HepG2 (cell line): Measurements from ENCODE around the gene NEK6. TPM values are rescaled to one million over a fixed set of nuclear protein-coding genes. Genes with fewer than 3 reads are reported as not detected.

Source experiments
- BRCA1 ChIP-seq: sonication (generic); formaldehyde crosslinking; IDR thresholded peaks from 2 replicates; pipeline ENCODE4 v1.4.0; 2020; ENCODE audit warnings: missing genetic modification reagents
- HES4 ChIP-seq: sonication (generic); formaldehyde crosslinking; IDR thresholded peaks from 2 replicates; pipeline ENCODE4 v1.9.0; 2021; ENCODE audit warnings: mild to moderate bottlenecking, missing genetic modification reagents, borderline replicate concordance
- MBD4 ChIP-seq: IDR thresholded peaks from 2 replicates; pipeline ENCODE4 v1.6.1; 2012; ENCODE audit warnings: low read length, inconsistent platforms, borderline replicate concordance
- RFX3 ChIP-seq: IDR thresholded peaks from 2 replicates; pipeline ENCODE4 v1.6.1; 2016; ENCODE audit warnings: missing biosample characterization, missing genetic modification reagents
- SALL2 ChIP-seq: sonication (generic); formaldehyde crosslinking; IDR thresholded peaks from 2 replicates; pipeline ENCODE4 v1.8.1; 2023; ENCODE audit warnings: mild to moderate bottlenecking, missing genetic modification reagents, inconsistent platforms
- SCMH1 ChIP-seq: sonication (generic); formaldehyde crosslinking; IDR thresholded peaks from 2 replicates; pipeline ENCODE4 v1.9.0; 2021; ENCODE audit warnings: missing genetic modification reagents, mild to moderate bottlenecking, borderline replicate concordance
- SNRNP70 ChIP-seq: fragments of 200-400 bp; formaldehyde crosslinking; IDR thresholded peaks from 2 replicates; pipeline ENCODE4 v1.6.1; 2017; ENCODE audit warnings: mild to moderate bottlenecking, low read depth, low read length, moderate library complexity
- SUZ12 ChIP-seq: fragments of 150-350 bp; IDR thresholded peaks from 2 replicates; pipeline ENCODE4 v1.6.1; 2014; ENCODE audit warnings: low read depth, low read length
- TP53 ChIP-seq: sonication (generic); formaldehyde crosslinking; conservative IDR thresholded peaks from 2 replicates; pipeline ENCODE4 v1.4.0; 2020; ENCODE audit warnings: missing genetic modification reagents
- YEATS2 ChIP-seq: sonication (generic); formaldehyde crosslinking; IDR thresholded peaks from 2 replicates; pipeline ENCODE4 v1.4.0; 2020; ENCODE audit warnings: missing genetic modification reagents, borderline replicate concordance
- YY1 ChIP-seq: IDR thresholded peaks from 2 replicates; pipeline ENCODE4 v1.6.1; 2011; ENCODE audit warnings: low read length, low read depth, moderate library complexity, mild to moderate bottlenecking; ENCODE audit not compliant: insufficient read depth, insufficient replicate concordance
- ZBTB38 ChIP-seq: sonication (generic); formaldehyde crosslinking; IDR thresholded peaks from 2 replicates; pipeline ENCODE4 v1.5.1; 2020; ENCODE audit warnings: mild to moderate bottlenecking, missing genetic modification reagents
- ZNF24 ChIP-seq: fragments of 450-650 bp; IDR thresholded peaks from 2 replicates; pipeline ENCODE4 v1.6.1; 2017; ENCODE audit warnings: antibody characterized with exemption, mild to moderate bottlenecking
- ZNF589 ChIP-seq: sonication (generic); formaldehyde crosslinking; conservative IDR thresholded peaks from 2 replicates; pipeline ENCODE4 v1.8.0; 2022; ENCODE audit warnings: mild to moderate bottlenecking, moderate library complexity, missing genetic modification reagents
- ZNF674 ChIP-seq: sonication (generic); formaldehyde crosslinking; IDR thresholded peaks from 2 replicates; pipeline ENCODE4 v1.5.0; 2020; ENCODE audit warnings: low read depth, mild to moderate bottlenecking, missing genetic modification reagents
- ZSCAN22 ChIP-seq: sonication (generic); formaldehyde crosslinking; IDR thresholded peaks from 2 replicates; pipeline ENCODE4 v1.4.0; 2020; ENCODE audit warnings: mild to moderate bottlenecking, missing genetic modification reagents
- polyA plus RNA-seq, 8 experiments: library from polyadenylated mRNA; depleted of rRNA in 3 of 8; stranded (reverse) in 7 of 8; unstranded in 1 of 8; fragments of >200 nt; fragmentation: Illumina TruSeq in 4 of 8; extraction: Trizol in 4 of 8; gene quantifications; 2 replicates each; pipeline versions ENCODE4 v1.2.1 to v1.2.3, GENCODE V29; 2011 to 2016; ENCODE audit warnings: low read depth in 4 of 8, missing spikeins in 1 of 8, mixed read lengths in 1 of 8; ENCODE audit not compliant: insufficient read depth in 1 of 8
- total RNA-seq, 5 experiments: library from RNA; depleted of rRNA; stranded (reverse); fragments of >200 nt; fragmentation: Illumina TruSeq; extraction: Trizol; gene quantifications; 2 replicates each; pipeline ENCODE4 v1.2.3, GENCODE V29; 2016; ENCODE audit warnings: low read depth in 1 of 5
- TF ChIP-seq, protein P1 (sequence below): sonication (generic); formaldehyde crosslinking; IDR thresholded peaks from 2 replicates; pipeline ENCODE4 v1.5.0; 2020; ENCODE audit warnings: mild to moderate bottlenecking, missing genetic modification reagents
- TF ChIP-seq, protein P2 (sequence below): sonication (generic); formaldehyde crosslinking; IDR thresholded peaks from 2 replicates; pipeline ENCODE4 v1.8.0; 2022; ENCODE audit warnings: mild to moderate bottlenecking, missing genetic modification reagents, moderate library complexity
- TF ChIP-seq, protein P3 (sequence below): sonication (generic); formaldehyde crosslinking; IDR thresholded peaks from 2 replicates; pipeline ENCODE4 v1.9.0; 2021; ENCODE audit warnings: missing genetic modification reagents, borderline replicate concordance
- TF ChIP-seq, protein P4 (sequence below): sonication (generic); formaldehyde crosslinking; IDR thresholded peaks from 2 replicates; pipeline ENCODE4 v1.5.1; 2020; ENCODE audit warnings: mild to moderate bottlenecking, missing genetic modification reagents, moderate library complexity
- TF ChIP-seq, protein P5 (sequence below): sonication (generic); formaldehyde crosslinking; IDR thresholded peaks from 2 replicates; pipeline ENCODE4 v1.4.0; 2020; ENCODE audit warnings: missing genetic modification reagents, borderline replicate concordance

Gene NEK6
- total and polyA plus RNA-seq, 2 of the 13 experiments (the other 11 are each of a cell fraction or from before 2014, with no cell fraction given), result 30.4 to 119 TPM

DNA sequence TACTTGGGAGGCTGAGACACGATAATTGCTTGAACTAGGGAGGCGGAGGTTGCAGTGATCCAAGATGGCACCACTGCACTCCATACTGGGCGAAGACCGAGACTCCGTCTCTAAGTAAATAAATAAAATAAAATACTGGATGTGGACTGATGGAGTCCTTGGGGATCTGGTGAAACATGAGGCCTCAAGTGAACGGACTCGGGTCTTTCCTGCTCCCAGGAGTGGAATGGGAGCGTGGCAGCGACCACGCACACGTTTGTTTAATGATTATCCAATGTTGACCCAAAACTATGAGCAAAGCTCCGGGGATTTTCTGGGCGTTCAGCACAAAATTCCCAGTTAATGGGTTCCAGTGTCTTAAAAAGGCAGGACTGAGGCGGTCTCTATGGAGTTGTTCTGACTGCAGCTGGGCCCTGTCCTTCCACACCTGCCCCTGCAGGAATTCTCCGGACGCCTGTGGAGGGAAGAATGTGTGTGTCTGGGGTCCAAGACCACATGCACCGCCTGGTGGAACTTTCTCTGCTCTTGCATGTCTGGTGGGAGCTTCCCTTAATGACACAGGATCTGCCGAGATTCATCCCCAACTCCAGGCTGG lies 26.6 kb downstream of the NEK6 start (continued):
- no peak for TF ChIP-seq RFX3 (CRISPR knock-in tag)
- no peak; the same call in 1 of the 2 replicates for TF ChIP-seq YEATS2 (CRISPR knock-in tag)
- no peak for TF ChIP-seq SNRNP70
- no peak for TF ChIP-seq TP53 (CRISPR knock-in tag)
- TF ChIP-seq, protein P1, sequence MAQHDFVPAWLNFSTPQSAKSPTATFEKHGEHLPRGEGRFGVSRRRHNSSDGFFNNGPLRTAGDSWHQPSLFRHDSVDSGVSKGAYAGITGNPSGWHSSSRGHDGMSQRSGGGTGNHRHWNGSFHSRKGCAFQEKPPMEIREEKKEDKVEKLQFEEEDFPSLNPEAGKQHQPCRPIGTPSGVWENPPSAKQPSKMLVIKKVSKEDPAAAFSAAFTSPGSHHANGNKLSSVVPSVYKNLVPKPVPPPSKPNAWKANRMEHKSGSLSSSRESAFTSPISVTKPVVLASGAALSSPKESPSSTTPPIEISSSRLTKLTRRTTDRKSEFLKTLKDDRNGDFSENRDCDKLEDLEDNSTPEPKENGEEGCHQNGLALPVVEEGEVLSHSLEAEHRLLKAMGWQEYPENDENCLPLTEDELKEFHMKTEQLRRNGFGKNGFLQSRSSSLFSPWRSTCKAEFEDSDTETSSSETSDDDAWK (CRISPR knock-in tag), result no peak
- peak; percentile 13; the same call in 1 of the 2 replicates for TF ChIP-seq BRCA1 (CRISPR knock-in tag)
- TF ChIP-seq ZBTB38, result no peak
- TF ChIP-seq ZNF589 (CRISPR knock-in tag), result no peak
- TF ChIP-seq, protein P2, sequence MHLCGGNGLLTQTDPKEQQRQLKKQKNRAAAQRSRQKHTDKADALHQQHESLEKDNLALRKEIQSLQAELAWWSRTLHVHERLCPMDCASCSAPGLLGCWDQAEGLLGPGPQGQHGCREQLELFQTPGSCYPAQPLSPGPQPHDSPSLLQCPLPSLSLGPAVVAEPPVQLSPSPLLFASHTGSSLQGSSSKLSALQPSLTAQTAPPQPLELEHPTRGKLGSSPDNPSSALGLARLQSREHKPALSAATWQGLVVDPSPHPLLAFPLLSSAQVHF (CRISPR knock-in tag), result no peak
- no peak for TF ChIP-seq SUZ12
- TF ChIP-seq YY1, result peak; percentile 33
- TF ChIP-seq ZSCAN22 (CRISPR knock-in tag), result no peak
- no peak for TF ChIP-seq SALL2 (CRISPR knock-in tag)
- TF ChIP-seq HES4 (CRISPR knock-in tag), result no peak
- TF ChIP-seq, protein P3, sequence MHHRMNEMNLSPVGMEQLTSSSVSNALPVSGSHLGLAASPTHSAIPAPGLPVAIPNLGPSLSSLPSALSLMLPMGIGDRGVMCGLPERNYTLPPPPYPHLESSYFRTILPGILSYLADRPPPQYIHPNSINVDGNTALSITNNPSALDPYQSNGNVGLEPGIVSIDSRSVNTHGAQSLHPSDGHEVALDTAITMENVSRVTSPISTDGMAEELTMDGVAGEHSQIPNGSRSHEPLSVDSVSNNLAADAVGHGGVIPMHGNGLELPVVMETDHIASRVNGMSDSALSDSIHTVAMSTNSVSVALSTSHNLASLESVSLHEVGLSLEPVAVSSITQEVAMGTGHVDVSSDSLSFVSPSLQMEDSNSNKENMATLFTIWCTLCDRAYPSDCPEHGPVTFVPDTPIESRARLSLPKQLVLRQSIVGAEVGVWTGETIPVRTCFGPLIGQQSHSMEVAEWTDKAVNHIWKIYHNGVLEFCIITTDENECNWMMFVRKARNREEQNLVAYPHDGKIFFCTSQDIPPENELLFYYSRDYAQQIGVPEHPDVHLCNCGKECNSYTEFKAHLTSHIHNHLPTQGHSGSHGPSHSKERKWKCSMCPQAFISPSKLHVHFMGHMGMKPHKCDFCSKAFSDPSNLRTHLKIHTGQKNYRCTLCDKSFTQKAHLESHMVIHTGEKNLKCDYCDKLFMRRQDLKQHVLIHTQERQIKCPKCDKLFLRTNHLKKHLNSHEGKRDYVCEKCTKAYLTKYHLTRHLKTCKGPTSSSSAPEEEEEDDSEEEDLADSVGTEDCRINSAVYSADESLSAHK (CRISPR knock-in tag), result no peak
- TF ChIP-seq SCMH1 (CRISPR knock-in tag), result no peak
- no peak for TF ChIP-seq ZNF674
- TF ChIP-seq, protein P4, sequence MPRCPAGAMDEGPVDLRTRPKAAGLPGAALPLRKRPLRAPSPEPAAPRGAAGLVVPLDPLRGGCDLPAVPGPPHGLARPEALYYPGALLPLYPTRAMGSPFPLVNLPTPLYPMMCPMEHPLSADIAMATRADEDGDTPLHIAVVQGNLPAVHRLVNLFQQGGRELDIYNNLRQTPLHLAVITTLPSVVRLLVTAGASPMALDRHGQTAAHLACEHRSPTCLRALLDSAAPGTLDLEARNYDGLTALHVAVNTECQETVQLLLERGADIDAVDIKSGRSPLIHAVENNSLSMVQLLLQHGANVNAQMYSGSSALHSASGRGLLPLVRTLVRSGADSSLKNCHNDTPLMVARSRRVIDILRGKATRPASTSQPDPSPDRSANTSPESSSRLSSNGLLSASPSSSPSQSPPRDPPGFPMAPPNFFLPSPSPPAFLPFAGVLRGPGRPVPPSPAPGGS (CRISPR knock-in tag), result no peak
- TF ChIP-seq, protein P5, sequence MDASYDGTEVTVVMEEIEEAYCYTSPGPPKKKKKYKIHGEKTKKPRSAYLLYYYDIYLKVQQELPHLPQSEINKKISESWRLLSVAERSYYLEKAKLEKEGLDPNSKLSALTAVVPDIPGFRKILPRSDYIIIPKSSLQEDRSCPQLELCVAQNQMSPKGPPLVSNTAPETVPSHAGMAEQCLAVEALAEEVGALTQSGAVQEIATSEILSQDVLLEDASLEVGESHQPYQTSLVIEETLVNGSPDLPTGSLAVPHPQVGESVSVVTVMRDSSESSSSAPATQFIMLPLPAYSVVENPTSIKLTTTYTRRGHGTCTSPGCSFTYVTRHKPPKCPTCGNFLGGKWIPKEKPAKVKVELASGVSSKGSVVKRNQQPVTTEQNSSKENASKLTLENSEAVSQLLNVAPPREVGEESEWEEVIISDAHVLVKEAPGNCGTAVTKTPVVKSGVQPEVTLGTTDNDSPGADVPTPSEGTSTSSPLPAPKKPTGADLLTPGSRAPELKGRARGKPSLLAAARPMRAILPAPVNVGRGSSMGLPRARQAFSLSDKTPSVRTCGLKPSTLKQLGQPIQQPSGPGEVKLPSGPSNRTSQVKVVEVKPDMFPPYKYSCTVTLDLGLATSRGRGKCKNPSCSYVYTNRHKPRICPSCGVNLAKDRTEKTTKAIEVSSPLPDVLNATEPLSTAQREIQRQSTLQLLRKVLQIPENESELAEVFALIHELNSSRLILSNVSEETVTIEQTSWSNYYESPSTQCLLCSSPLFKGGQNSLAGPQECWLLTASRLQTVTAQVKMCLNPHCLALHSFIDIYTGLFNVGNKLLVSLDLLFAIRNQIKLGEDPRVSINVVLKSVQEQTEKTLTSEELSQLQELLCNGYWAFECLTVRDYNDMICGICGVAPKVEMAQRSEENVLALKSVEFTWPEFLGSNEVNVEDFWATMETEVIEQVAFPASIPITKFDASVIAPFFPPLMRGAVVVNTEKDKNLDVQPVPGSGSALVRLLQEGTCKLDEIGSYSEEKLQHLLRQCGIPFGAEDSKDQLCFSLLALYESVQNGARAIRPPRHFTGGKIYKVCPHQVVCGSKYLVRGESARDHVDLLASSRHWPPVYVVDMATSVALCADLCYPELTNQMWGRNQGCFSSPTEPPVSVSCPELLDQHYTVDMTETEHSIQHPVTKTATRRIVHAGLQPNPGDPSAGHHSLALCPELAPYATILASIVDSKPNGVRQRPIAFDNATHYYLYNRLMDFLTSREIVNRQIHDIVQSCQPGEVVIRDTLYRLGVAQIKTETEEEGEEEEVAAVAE (CRISPR knock-in tag), result no peak
- TF ChIP-seq ZNF24, result no peak
- no peak for TF ChIP-seq MBD4
